Calu3 (cell line): Measurements from ENCODE around the gene ZDHHC22. TPM values are rescaled to one million over a fixed set of nuclear protein-coding genes. Genes with fewer than 3 reads are reported as not detected.

ENCODE experiments used
- BruUV-seq: library from RNA; stranded (reverse); fragments of 400-500 nt; replicated peaks from 2 replicates; lab custom pipeline; 2021; lab: Mats Ljungman, UMichigan
- CTCF ChIA-PET: fragments of 300-600 bp; sonication (Branson Sonifier 250); formaldehyde crosslinking; loops from one replicate; lab custom pipeline; 2022; ENCODE audit warnings: antibody characterized with exemption; lab: Charles Lee
- DNase-seq: peaks from one replicate; pipeline ENCODE4 v3.0.0; 2022
- H3K27ac Mint-ChIP-seq: one replicate; pipeline ENCODE4 v1.8.0; 2022; ENCODE audit warnings: mixed read lengths; ENCODE audit not compliant: unreplicated experiment
- H3K27me3 Mint-ChIP-seq: one replicate; pipeline ENCODE4 v1.8.0; 2022; ENCODE audit warnings: mixed read lengths; ENCODE audit not compliant: unreplicated experiment
- H3K36me3 Mint-ChIP-seq: one replicate; pipeline ENCODE4 v1.8.0; 2022; ENCODE audit warnings: mild to moderate bottlenecking, moderate library complexity, mixed read lengths; ENCODE audit not compliant: insufficient read depth, unreplicated experiment
- H3K4me1 Mint-ChIP-seq: one replicate; pipeline ENCODE4 v1.8.0; 2022; ENCODE audit warnings: mild to moderate bottlenecking, low read depth, mixed read lengths; ENCODE audit not compliant: unreplicated experiment
- H3K4me3 Mint-ChIP-seq: one replicate; pipeline ENCODE4 v1.8.0; 2022; ENCODE audit warnings: mild to moderate bottlenecking, low read depth, moderate library complexity, mixed read lengths; ENCODE audit not compliant: unreplicated experiment
- H3K9me3 Mint-ChIP-seq: one replicate; pipeline ENCODE4 v1.8.0; 2022; ENCODE audit warnings: low read depth, mixed read lengths; ENCODE audit not compliant: unreplicated experiment
- intact Hi-C: fragments of 100-400 bp; cut with micrococcal nuclease; formaldehyde crosslinking; loops from one replicate; pipeline ENCODE4 v1.10.0; 2022; ENCODE audit not compliant: unreplicated experiment
- total RNA-seq: library from RNA; stranded (reverse); gene quantifications from 2 replicates; pipeline ENCODE4 v1.2.3, GENCODE V29; 2022
- TF ChIP-seq, protein P1 (sequence below): fragments of 200-600 bp; IDR thresholded peaks from one replicate; pipeline ENCODE4 v1.8.0; 2022; ENCODE audit warnings: antibody characterized with exemption; ENCODE audit not compliant: unreplicated experiment

ZDHHC22 gene
- total RNA-seq, 1 experiment from 2014 or later: not detected

- H3K36me3 Mint-ChIP-seq: peaks cover 8% of the 10 kb centered on the region
- H3K4me3 Mint-ChIP-seq: peak overlapping the region; percentile 52
- peaks cover 18% of the 10 kb centered on the region for H3K4me1 Mint-ChIP-seq
- CTCF ChIA-PET: interaction anchor here (0.6 to 1.8 kb wide), 13 partner anchors 9 to 303 kb away, joined by 3 to 11 read pairs (median 4); partner anchors contain the start of gene CIPC
- H3K27me3 Mint-ChIP-seq: peaks cover 48% of the 10 kb centered on the region
- H3K27ac Mint-ChIP-seq: no peak overlapping the region
- H3K9me3 Mint-ChIP-seq: no peaks in the 10 kb centered on the region
- peak; percentile 54 for DNase-seq
- TF ChIP-seq, protein P1, sequence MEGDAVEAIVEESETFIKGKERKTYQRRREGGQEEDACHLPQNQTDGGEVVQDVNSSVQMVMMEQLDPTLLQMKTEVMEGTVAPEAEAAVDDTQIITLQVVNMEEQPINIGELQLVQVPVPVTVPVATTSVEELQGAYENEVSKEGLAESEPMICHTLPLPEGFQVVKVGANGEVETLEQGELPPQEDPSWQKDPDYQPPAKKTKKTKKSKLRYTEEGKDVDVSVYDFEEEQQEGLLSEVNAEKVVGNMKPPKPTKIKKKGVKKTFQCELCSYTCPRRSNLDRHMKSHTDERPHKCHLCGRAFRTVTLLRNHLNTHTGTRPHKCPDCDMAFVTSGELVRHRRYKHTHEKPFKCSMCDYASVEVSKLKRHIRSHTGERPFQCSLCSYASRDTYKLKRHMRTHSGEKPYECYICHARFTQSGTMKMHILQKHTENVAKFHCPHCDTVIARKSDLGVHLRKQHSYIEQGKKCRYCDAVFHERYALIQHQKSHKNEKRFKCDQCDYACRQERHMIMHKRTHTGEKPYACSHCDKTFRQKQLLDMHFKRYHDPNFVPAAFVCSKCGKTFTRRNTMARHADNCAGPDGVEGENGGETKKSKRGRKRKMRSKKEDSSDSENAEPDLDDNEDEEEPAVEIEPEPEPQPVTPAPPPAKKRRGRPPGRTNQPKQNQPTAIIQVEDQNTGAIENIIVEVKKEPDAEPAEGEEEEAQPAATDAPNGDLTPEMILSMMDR: peak; percentile 53
- no TSS peak for BruUV-seq
- intact Hi-C loops: no loop called here
These were observed 17.0 kb downstream of the ZDHHC22 start for GRCh38 chr14:77124345-77125280.

DNA sequence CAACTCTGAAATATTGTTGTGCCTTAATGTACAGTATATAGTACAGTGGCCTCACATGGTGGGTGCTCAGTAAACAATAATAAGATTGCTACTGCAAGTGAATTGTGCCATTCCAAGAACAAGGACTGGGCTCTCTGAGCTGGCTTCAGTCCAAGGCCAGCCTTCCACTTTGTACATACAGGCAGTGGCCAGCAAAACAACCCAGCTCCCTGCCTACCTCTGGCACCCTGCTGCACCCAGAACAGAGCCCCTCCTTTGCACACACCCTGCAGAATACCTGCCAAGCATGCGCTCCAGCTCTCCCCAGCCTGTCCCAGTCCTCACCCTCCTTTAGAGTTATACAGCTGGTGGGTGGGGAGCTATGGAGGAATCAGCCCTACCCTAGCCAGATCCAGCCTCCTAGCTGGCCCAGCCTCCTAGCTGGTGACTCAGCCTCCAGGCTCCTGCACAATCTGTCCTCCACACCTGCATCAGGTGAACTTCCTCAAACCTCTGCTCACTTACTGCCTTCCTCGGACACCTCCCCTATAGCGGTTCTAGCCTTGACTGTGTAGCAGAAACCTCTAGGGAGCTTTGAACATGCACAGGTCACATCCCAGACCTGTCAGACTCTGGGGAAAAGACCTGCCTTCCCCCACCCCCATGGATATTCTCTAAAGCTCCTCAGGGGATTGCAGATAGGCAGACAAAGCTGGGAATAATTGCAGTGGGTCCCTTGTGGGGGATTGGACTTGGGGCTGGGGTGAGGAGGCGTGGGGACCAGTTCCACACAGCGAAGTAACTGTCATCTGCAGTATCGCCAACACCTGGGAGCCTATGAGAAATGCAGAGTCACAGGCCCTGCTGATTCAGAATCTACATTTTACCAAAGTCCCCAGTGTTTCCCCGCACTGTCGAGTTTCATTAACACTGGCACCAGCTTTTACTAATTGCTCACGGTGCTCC, 17.9 kb downstream of the ZDHHC22 start:
- CTCF ChIA-PET: interaction anchor here (0.6 to 1.8 kb wide), 14 partner anchors 9 to 248 kb away, joined by 3 to 9 read pairs (median 4); partner anchors contain the start of gene CIPC
- intact Hi-C loops: no loop called here
- BruUV-seq: no TSS peak
- Mint-ChIP-seq H3K4me3 (peak overlapping the region; percentile 52), H3K9me3 (no peaks in the 10 kb centered on the region), H3K27me3 (peaks cover 39% of the 10 kb centered on the region), H3K4me1 (peaks cover 18% of the 10 kb centered on the region), H3K36me3 (peaks cover 8% of the 10 kb centered on the region), H3K27ac (no peak overlapping the region)
- peak; percentile 84 for DNase-seq
- TF ChIP-seq, protein P1: no peak

- H3K36me3 Mint-ChIP-seq: peaks cover 8% of the 10 kb centered on the region
- intact Hi-C loops: no loop called here
- peaks cover 28% of the 10 kb centered on the region for H3K27me3 Mint-ChIP-seq
- no peak for DNase-seq
- TF ChIP-seq, protein P1: no peak
- no peak overlapping the region for H3K27ac Mint-ChIP-seq
- no TSS peak for BruUV-seq
- CTCF ChIA-PET: interaction anchor here (1.4 to 1.8 kb wide), 3 partner anchors 22 to 91 kb away, joined by 3 to 7 read pairs (median 4); partner anchors contain the start of gene CIPC
- H3K4me1 Mint-ChIP-seq: peaks cover 18% of the 10 kb centered on the region
- H3K9me3 Mint-ChIP-seq: no peaks in the 10 kb centered on the region
- no peak overlapping the region for H3K4me3 Mint-ChIP-seq
These were observed 19.0 kb downstream of the ZDHHC22 start for GRCh38 chr14:77122526-77123125.
